Fibroblast of lung (primary cell): ENCODE results near the gene TSPAN31. TPM values are rescaled to one million over a fixed set of nuclear protein-coding genes. Genes with fewer than 3 reads are reported as not detected.
"Not testable (repeated sequence)": the region's sequence is repeated elsewhere in the genome, so short reads cannot be mapped to it uniquely, and the experiment has no call there.

Experiments used
- DNase-seq, 2 donors: peaks; one replicate each; pipeline versions ENCODE4 v3.0.0 to v3.0.0-alpha.2; 2010; ENCODE audit warnings: low read depth in 2 of 2
- H2AFZ ChIP-seq: 2 replicates; pipeline ENCODE4 v1.5.1; 2012; ENCODE audit warnings: low read length, control low read depth, inconsistent platforms
- H3K27ac ChIP-seq: 2 replicates; pipeline ENCODE4 v1.5.1; 2011; ENCODE audit warnings: low read length, control low read depth; ENCODE audit not compliant: insufficient read depth
- H3K27me3 ChIP-seq: 2 replicates; pipeline ENCODE4 v1.5.1; 2011; ENCODE audit warnings: mild to moderate bottlenecking, low read length; ENCODE audit not compliant: control insufficient read depth, insufficient read depth
- H3K36me3 ChIP-seq: 2 replicates; pipeline ENCODE4 v1.5.1; 2011; ENCODE audit warnings: low read length; ENCODE audit not compliant: control insufficient read depth, insufficient read depth
- H3K4me1 ChIP-seq: 2 replicates; pipeline ENCODE4 v1.5.1; 2011; ENCODE audit warnings: low read length; ENCODE audit not compliant: control insufficient read depth, insufficient read depth; ENCODE audit errors: extremely low read depth
- H3K4me2 ChIP-seq: 2 replicates; pipeline ENCODE4 v1.5.1; 2011; ENCODE audit warnings: low read length, control low read depth; ENCODE audit not compliant: insufficient read depth; ENCODE audit errors: extremely low read depth
- H3K4me3 ChIP-seq, 4 experiments: fragments of 200-600 bp in 1 of 4; sonication (generic) in 1 of 4; replicated peaks in 1 of 4; 2 replicates each; pipeline ENCODE4 v1.5.1; 2011 to 2016; ENCODE audit warnings: low read length in 4 of 4, low read depth in 3 of 4, mild to moderate bottlenecking in 3 of 4, control low read depth in 2 of 4, inconsistent platforms in 1 of 4, mixed read lengths in 1 of 4; ENCODE audit not compliant: insufficient read depth in 1 of 4; ENCODE audit errors: control extremely low read depth in 1 of 4
- H3K79me2 ChIP-seq: 2 replicates; pipeline ENCODE4 v1.5.1; 2012; ENCODE audit warnings: mild to moderate bottlenecking, low read length, inconsistent platforms; ENCODE audit not compliant: control insufficient read depth, insufficient read depth
- H3K9ac ChIP-seq: 2 replicates; pipeline ENCODE4 v1.5.1; 2011; ENCODE audit warnings: mild to moderate bottlenecking, low read length, control low read depth; ENCODE audit not compliant: insufficient read depth
- H3K9me3 ChIP-seq: 2 replicates; pipeline ENCODE4 v1.5.1; 2012; ENCODE audit warnings: low read depth, low read length; ENCODE audit not compliant: control insufficient read depth, insufficient read depth
- H4K20me1 ChIP-seq: 2 replicates; pipeline ENCODE4 v1.5.1; 2011; ENCODE audit warnings: low read length; ENCODE audit not compliant: control insufficient read depth, insufficient read depth; ENCODE audit errors: extremely low read depth
- EZH2 ChIP-seq: IDR thresholded peaks from 2 replicates; pipeline ENCODE4 v1.5.1; 2012; ENCODE audit warnings: low read length, control low read depth, mild to moderate bottlenecking; ENCODE audit errors: missing control alignments
- polyA plus RNA-seq, 2 donors: library from polyadenylated mRNA; depleted of rRNA in 1 of 2; stranded (reverse) in 1 of 2; unstranded in 1 of 2; fragments of >200 nt; gene quantifications; 2 replicates each; pipeline ENCODE4 v1.2.1, GENCODE V29; 2011 to 2012; ENCODE audit warnings: missing spikeins in 1 of 2
- total RNA-seq: library from RNA; depleted of rRNA; stranded (reverse); fragments of >200 nt; gene quantifications from 2 replicates; pipeline ENCODE4 v1.2.1, GENCODE V29; 2014
- TF ChIP-seq, protein P1 (sequence below), 2 donors: IDR thresholded peaks in 1 of 2; conservative IDR thresholded peaks in 1 of 2; 1 replicate in 1 of 2; 2 replicates in 1 of 2; pipeline ENCODE4 v1.5.1; 2011 to 2012; ENCODE audit warnings: low read length in 2 of 2, control low read depth in 1 of 2, inconsistent platforms in 1 of 2, low read depth in 1 of 2, mild to moderate bottlenecking in 1 of 2

Gene TSPAN31
- total and polyA plus RNA-seq, 2 donors (not counting 1 experiment from before 2014, with no cell fraction given) = 53.6 to 99.6 TPM

DNA sequence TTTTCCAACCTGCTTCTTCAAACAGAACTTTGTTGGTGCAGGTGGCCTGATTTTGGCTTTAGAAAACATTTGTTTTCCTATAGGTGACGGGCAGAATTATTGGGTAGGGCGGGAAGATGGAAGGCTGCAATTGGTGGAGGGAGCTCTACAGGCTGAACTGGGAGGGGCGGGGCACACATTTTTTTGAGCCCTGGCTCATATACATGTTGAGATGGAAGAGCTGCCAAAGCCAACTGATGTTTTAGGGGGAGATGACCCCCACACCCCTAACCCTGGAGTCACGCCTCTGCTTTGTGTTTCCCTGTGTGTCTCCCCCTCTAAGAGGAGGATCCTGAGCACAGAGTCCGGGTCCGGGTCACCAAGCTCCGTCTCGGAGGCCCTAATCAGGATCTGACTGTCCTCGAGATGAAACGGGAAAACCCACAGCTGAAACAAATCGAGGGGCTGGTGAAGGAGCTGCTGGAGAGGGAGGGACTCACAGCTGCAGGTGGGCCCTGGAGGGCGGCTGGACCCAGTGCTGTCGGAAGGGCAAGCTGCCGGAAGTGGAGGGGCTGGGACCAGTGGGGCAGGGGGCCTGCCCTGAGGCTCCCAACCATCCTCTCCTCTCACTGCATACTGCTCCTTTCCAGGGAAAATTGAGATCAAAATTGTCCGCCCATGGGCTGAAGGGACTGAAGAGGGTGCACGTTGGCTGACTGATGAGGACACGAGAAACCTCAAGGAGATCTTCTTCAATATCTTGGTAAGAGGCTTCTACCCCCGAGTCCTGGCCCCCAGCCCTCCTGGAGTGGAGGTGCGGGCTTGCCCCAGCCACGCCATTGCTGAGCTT is 24.8 kb upstream of the TSPAN31 start:
- H2AFZ ChIP-seq = no peak overlapping the region
- no peak overlapping the region for H3K27ac ChIP-seq
- DNase-seq = no peak
- H4K20me1 ChIP-seq = no peaks in the 10 kb centered on the region
- H3K9ac ChIP-seq = no peak overlapping the region
- H3K4me2 ChIP-seq = no peak overlapping the region
- peaks cover 15% of the 10 kb centered on the region for H3K36me3 ChIP-seq
- H3K79me2 ChIP-seq = no peaks in the 10 kb centered on the region
- H3K27me3 ChIP-seq = no peaks in the 10 kb centered on the region
- H3K9me3 ChIP-seq = no peaks in the 10 kb centered on the region
- no peak overlapping the region for H3K4me3 ChIP-seq
- TF ChIP-seq, protein P1, sequence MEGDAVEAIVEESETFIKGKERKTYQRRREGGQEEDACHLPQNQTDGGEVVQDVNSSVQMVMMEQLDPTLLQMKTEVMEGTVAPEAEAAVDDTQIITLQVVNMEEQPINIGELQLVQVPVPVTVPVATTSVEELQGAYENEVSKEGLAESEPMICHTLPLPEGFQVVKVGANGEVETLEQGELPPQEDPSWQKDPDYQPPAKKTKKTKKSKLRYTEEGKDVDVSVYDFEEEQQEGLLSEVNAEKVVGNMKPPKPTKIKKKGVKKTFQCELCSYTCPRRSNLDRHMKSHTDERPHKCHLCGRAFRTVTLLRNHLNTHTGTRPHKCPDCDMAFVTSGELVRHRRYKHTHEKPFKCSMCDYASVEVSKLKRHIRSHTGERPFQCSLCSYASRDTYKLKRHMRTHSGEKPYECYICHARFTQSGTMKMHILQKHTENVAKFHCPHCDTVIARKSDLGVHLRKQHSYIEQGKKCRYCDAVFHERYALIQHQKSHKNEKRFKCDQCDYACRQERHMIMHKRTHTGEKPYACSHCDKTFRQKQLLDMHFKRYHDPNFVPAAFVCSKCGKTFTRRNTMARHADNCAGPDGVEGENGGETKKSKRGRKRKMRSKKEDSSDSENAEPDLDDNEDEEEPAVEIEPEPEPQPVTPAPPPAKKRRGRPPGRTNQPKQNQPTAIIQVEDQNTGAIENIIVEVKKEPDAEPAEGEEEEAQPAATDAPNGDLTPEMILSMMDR (conservative IDR thresholded peaks at IDR 0.05 in 1 of 2, IDR thresholded peaks at IDR 0.05 in 1 of 2; ENCODE audit: low read depth in 1 of 2, low read length in 2 of 2) = no peak
- no peak for TF ChIP-seq EZH2
- H3K4me1 ChIP-seq = no peaks in the 10 kb centered on the region

DNA sequence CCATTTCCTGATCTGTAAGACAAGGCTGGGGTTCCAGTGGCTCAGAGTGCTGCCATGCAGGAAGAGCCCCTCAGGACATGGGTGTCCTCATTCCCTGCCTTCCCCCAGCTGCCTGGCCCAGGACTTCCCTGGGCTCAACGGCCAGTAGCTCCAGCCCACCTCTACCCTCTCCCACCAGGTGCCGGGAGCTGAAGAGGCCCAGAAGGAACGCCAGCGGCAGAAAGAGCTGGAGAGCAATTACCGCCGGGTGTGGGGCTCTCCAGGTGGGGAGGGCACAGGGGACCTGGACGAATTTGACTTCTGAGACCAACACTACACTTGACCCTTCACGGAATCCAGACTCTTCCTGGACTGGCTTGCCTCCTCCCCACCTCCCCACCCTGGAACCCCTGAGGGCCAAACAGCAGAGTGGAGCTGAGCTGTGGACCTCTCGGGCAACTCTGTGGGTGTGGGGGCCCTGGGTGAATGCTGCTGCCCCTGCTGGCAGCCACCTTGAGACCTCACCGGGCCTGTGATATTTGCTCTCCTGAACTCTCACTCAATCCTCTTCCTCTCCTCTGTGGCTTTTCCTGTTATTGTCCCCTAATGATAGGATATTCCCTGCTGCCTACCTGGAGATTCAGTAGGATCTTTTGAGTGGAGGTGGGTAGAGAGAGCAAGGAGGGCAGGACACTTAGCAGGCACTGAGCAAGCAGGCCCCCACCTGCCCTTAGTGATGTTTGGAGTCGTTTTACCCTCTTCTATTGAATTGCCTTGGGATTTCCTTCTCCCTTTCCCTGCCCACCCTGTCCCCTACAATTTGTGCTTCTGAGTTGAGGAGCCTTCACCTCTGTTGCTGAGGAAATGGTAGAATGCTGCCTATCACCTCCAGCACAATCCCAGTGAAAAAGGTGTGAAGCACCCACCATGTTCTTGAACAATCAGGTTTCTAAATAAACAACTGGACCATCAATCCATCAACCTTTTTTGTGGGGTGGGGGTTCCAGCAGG is 23.9 kb upstream of the TSPAN31 start:
- no peaks in the 10 kb centered on the region for H3K9me3 ChIP-seq
- no peaks in the 10 kb centered on the region for H3K79me2 ChIP-seq
- peaks cover 13% of the 10 kb centered on the region for H3K36me3 ChIP-seq
- no peak for DNase-seq
- H3K4me1 ChIP-seq = no peaks in the 10 kb centered on the region
- no peak overlapping the region for H3K27ac ChIP-seq
- H4K20me1 ChIP-seq = no peaks in the 10 kb centered on the region
- H3K27me3 ChIP-seq = no peaks in the 10 kb centered on the region
- H3K4me3 ChIP-seq = no peak overlapping the region
- no peak overlapping the region for H2AFZ ChIP-seq
- H3K9ac ChIP-seq = no peak overlapping the region
- TF ChIP-seq, protein P1 (conservative IDR thresholded peaks at IDR 0.05 in 1 of 2, IDR thresholded peaks at IDR 0.05 in 1 of 2; ENCODE audit: low read depth in 1 of 2, low read length in 2 of 2) = no peak
- no peak for TF ChIP-seq EZH2
- H3K4me2 ChIP-seq = no peak overlapping the region

DNA sequence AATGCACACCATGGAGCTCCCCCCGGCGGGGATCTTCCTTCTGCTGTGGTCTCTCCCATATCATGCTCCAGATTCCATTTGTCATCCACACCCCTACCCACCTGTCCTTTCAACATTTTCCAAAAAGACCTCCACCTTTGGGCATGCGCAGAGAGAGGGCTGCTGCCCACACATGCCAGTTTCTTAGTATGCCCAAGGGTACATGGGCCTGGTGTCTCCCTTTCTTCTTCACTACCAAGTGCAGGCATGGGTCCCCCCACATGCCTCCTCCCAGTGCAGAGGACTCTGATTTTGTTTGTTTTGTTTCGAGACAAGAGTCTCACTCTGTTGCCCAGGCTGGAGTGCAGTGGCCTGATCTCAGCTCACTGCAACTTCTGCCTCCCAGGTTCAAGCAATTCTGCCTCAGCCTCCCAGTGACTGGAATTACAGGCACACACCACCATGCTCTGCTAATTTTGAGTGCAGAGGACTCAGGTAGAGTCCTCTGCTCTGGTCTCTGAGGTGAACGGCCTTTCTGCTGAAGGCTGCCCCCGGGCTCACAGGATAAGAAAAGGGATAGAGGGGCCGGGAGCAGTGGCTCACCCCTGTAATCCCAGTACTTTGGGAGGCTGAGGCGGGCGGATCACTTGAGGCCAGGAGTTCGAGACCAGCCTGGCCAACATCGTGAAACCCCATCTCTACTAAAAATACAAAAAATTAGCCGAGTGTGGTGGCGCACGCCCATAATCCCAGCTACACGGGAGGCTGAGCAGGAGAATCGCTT is 22.8 kb upstream of the TSPAN31 start:
- not testable (repeated sequence) for H2AFZ ChIP-seq, H4K20me1 ChIP-seq, H3K79me2 ChIP-seq, H3K9ac ChIP-seq, H3K27me3 ChIP-seq, H3K4me2 ChIP-seq, H3K27ac ChIP-seq, DNase-seq, H3K9me3 ChIP-seq, H3K4me1 ChIP-seq, H3K4me3 ChIP-seq
- H3K36me3 ChIP-seq = peaks cover 12% of the 10 kb centered on the region
